HCT116 (cell line): ENCODE measurements around the gene IYD. TPM values are rescaled to one million over a fixed set of nuclear protein-coding genes. Genes with fewer than 3 reads are reported as not detected.

Experiments
- ATAC-seq: fragments of 200-7000 bp; cut with Tn5 transposase; 2 replicates; pipeline ENCODE4 v1.9.1; 2020; ENCODE audit warnings: mild to moderate bottlenecking, moderate library complexity
- BruUV-seq: library from RNA; stranded (reverse); fragments of 400-500 nt; replicated peaks from 2 replicates; lab custom pipeline; 2021; lab: Mats Ljungman, UMichigan
- CTCF ChIA-PET: fragments of 300-600 bp; sonication (Branson Sonifier 250); formaldehyde crosslinking; loops from one replicate; lab custom pipeline; 2021; ENCODE audit warnings: antibody characterized with exemption; lab: Charles Lee
- POLR2A ChIA-PET: fragments of 300-600, 350-600 bp; sonication (Branson Sonifier 250); formaldehyde crosslinking; loops from one replicate; lab custom pipeline; 2021; ENCODE audit warnings: antibody characterized with exemption; lab: Charles Lee
- RAD21 ChIA-PET, 2 experiments: fragments of 300-600 bp; sonication (Branson Sonifier 250); formaldehyde crosslinking; loops; one replicate each; lab custom pipeline; 2023; ENCODE audit warnings: low total read pairs in 2 of 2; ENCODE audit not compliant: uncharacterized antibody in 2 of 2, unreplicated experiment in 2 of 2, low non-redundant PET in 1 of 2; lab: Charles Lee
- DNase-seq: peaks from one replicate; pipeline ENCODE4 v3.0.0-alpha.2; 2010; ENCODE audit warnings: low read depth, low spot score
- H2AFZ ChIP-seq: fragments of 200-600 bp; shearing (Covaris generic), sonication (generic); 2 replicates; pipeline ENCODE4 v1.6.1; 2017; ENCODE audit warnings: low read depth, mixed run types, mixed read lengths, antibody characterized with exemption, low read length; ENCODE audit not compliant: poor library complexity, severe bottlenecking
- H3K27ac ChIP-seq: 2 replicates; pipeline ENCODE4 v1.5.1; 2012; ENCODE audit warnings: low read depth, low read length
- H3K27me3 ChIP-seq: fragments of 200-600 bp; sonication (generic); 2 replicates; pipeline ENCODE4 v1.6.1; 2016; ENCODE audit warnings: mixed run types, low read length, mixed read lengths; ENCODE audit not compliant: insufficient read depth
- H3K36me3 ChIP-seq, 2 experiments: fragments of 200-500 bp in 1 of 2; fragments of 200-600 bp in 1 of 2; sonication (Bioruptor generic) in 1 of 2; sonication (generic) in 1 of 2; 2 replicates each; pipeline versions ENCODE4 v1.5.1 to v1.6.1; 2014 to 2016; ENCODE audit warnings: low read length in 2 of 2, inconsistent platforms in 1 of 2, mixed read lengths in 1 of 2, mixed run types in 1 of 2; ENCODE audit not compliant: insufficient read depth in 2 of 2, control insufficient read depth in 1 of 2
- H3K4me1 ChIP-seq, 2 experiments: fragments of 200-600 bp in 1 of 2; sonication (generic) in 1 of 2; 2 replicates each; pipeline versions ENCODE4 v1.5.1 to v1.6.1; 2012 to 2017; ENCODE audit warnings: low read length in 2 of 2, inconsistent platforms in 1 of 2, mild to moderate bottlenecking in 1 of 2, mixed read lengths in 1 of 2, mixed run types in 1 of 2, moderate library complexity in 1 of 2; ENCODE audit not compliant: insufficient read depth in 2 of 2, control insufficient read depth in 1 of 2
- H3K4me2 ChIP-seq: fragments of 200-600 bp; sonication (generic); 2 replicates; pipeline ENCODE4 v1.6.1; 2017; ENCODE audit warnings: mixed run types, low read length, mixed read lengths
- H3K4me3 ChIP-seq, 2 experiments: fragments of 200-600 bp in 1 of 2; sonication (generic) in 1 of 2; replicated peaks in 1 of 2; 2 replicates each; pipeline ENCODE4 v1.5.1; 2011 to 2016; ENCODE audit warnings: low read length in 2 of 2, control low read depth in 1 of 2, low read depth in 1 of 2, mild to moderate bottlenecking in 1 of 2, mixed read lengths in 1 of 2, mixed run types in 1 of 2
- H3K79me2 ChIP-seq: fragments of 200-600 bp; sonication (generic); 2 replicates; pipeline ENCODE4 v1.6.1; 2017; ENCODE audit warnings: mild to moderate bottlenecking, mixed run types, low read length, moderate library complexity, mixed read lengths; ENCODE audit not compliant: insufficient read depth
- H3K9ac ChIP-seq: fragments of 200-600 bp; sonication (generic); 2 replicates; pipeline ENCODE4 v1.6.1; 2016; ENCODE audit warnings: low read length, mixed read lengths
- H3K9me2 ChIP-seq: fragments of 200-600 bp; sonication (generic), shearing (Covaris generic); 2 replicates; pipeline ENCODE4 v1.6.1; 2017; ENCODE audit warnings: mixed run types, mild to moderate bottlenecking, moderate library complexity; ENCODE audit not compliant: insufficient read depth
- H3K9me3 ChIP-seq, 2 experiments: fragments of 200-500 bp in 1 of 2; fragments of 200-600 bp in 1 of 2; sonication (Bioruptor generic) in 1 of 2; sonication (generic) in 1 of 2; 2 replicates each; pipeline ENCODE4 v1.6.1; 2014 to 2017; ENCODE audit warnings: low read length in 2 of 2, mixed read lengths in 2 of 2, inconsistent platforms in 1 of 2, low read depth in 1 of 2, mild to moderate bottlenecking in 1 of 2, mixed run types in 1 of 2, moderate library complexity in 1 of 2; ENCODE audit not compliant: control insufficient read depth in 1 of 2, insufficient read depth in 1 of 2
- H4K20me1 ChIP-seq: fragments of 200-600 bp; sonication (generic), shearing (Covaris generic); 2 replicates; pipeline ENCODE4 v1.6.1; 2017; ENCODE audit warnings: mixed run types, mild to moderate bottlenecking, moderate library complexity; ENCODE audit not compliant: insufficient read depth
- CEBPB ChIP-seq: IDR thresholded peaks from 2 replicates; pipeline ENCODE4 v1.6.1; 2012; ENCODE audit warnings: low read depth
- intact Hi-C: fragments of 100-400 bp; cut with micrococcal nuclease; formaldehyde crosslinking; loops from 2 replicates; pipeline ENCODE4 v1.10.0; 2022
- total RNA-seq: library from RNA; stranded (reverse); gene quantifications from one replicate; pipeline ENCODE4 v1.2.1, GENCODE V29; 2021; ENCODE audit not compliant: unreplicated experiment

Gene IYD
- total RNA-seq, 1 experiment from 2014 or later, result not detected

GRCh38 chr6:150453357-150453756 lies 84.5 kb downstream of the IYD start:
- Histone ChIP-seq H3K36me3 (no peaks in the 10 kb centered on the region), H3K4me1 (peaks cover 0 to 4% of the 10 kb centered on the region in 2 experiments; a peak in 1 of 4 replicates)

More at GRCh38 chr6:150453357-150453756, 84.5 kb downstream of the IYD start:
- Histone ChIP-seq H3K4me2 (no peak overlapping the region), H3K9me2 (no peaks in the 10 kb centered on the region), H3K27ac (no peak overlapping the region), H3K79me2 (no peaks in the 10 kb centered on the region), H3K4me3 (no peak overlapping the region), H3K9ac (no peak overlapping the region), H2AFZ (no peak overlapping the region), H3K27me3 (no peaks in the 10 kb centered on the region), H3K9me3 (no peaks in the 10 kb centered on the region), H4K20me1 (no peaks in the 10 kb centered on the region)
- POLR2A ChIA-PET, result no interaction called here
- intact Hi-C loops, result no loop called here
- no peak for DNase-seq
- RAD21 ChIA-PET, result no interaction called here
- CTCF ChIA-PET, result no interaction called here
- no peak for TF ChIP-seq CEBPB
- no TSS peak for BruUV-seq
- no peak for ATAC-seq

Other genes starting within 250 kb of the IYD start
- 7.8 TPM for gene PPP1R14C, start 226.0 kb upstream of the IYD start, total RNA-seq
- 10.4 TPM for gene PLEKHG1, start 230.9 kb downstream of the IYD start, total RNA-seq